HL-60 (cell line): ENCODE results near the gene GNPTAB.
A peak's percentile ranks its signal among the peaks of the same experiment; 100 is the strongest.

Experiments used
- DNase-seq, 2 experiments: peaks; one replicate each; pipeline ENCODE4 v3.0.0-alpha.2; 2010 to 2020; ENCODE audit warnings: low read depth in 1 of 2, low spot score in 1 of 2
- H3K27ac ChIP-seq: fragments of 250-450 bp; sonication (Bioruptor Pico); replicated peaks from 2 replicates; pipeline ENCODE4 v1.5.1; 2020; ENCODE audit warnings: mild to moderate bottlenecking, moderate library complexity
- H3K27me3 ChIP-seq: fragments of 250-450 bp; sonication (Bioruptor Pico); 2 replicates; pipeline ENCODE4 v1.5.1; 2021; ENCODE audit warnings: mild to moderate bottlenecking, moderate library complexity; ENCODE audit not compliant: insufficient read depth, poor library complexity, severe bottlenecking
- H3K4me3 ChIP-seq: replicated peaks from 2 replicates; pipeline ENCODE4 v1.5.1; 2011; ENCODE audit warnings: mild to moderate bottlenecking, control low read depth, low read length; ENCODE audit not compliant: insufficient read depth
- GABPA ChIP-seq: IDR thresholded peaks from 2 replicates; pipeline ENCODE4 v1.6.1; 2012; ENCODE audit warnings: low read depth
- POLR2AphosphoS5 ChIP-seq: IDR thresholded peaks from 2 replicates; pipeline ENCODE4 v1.6.1; 2012; ENCODE audit warnings: low read depth
- SPI1 ChIP-seq: IDR thresholded peaks from 2 replicates; pipeline ENCODE4 v1.6.1; 2012; ENCODE audit warnings: low read depth, mild to moderate bottlenecking, borderline replicate concordance
- TF ChIP-seq, protein P1 (sequence below): IDR thresholded peaks from one replicate; pipeline ENCODE4 v1.5.1; 2011; ENCODE audit warnings: low read length, control low read depth, inconsistent platforms; ENCODE audit not compliant: insufficient read depth
- TF ChIP-seq, protein P2 (sequence below): IDR thresholded peaks from 2 replicates; pipeline ENCODE4 v1.6.1; 2012; ENCODE audit warnings: low read depth; ENCODE audit not compliant: insufficient replicate concordance

The GNPTAB gene

DNA sequence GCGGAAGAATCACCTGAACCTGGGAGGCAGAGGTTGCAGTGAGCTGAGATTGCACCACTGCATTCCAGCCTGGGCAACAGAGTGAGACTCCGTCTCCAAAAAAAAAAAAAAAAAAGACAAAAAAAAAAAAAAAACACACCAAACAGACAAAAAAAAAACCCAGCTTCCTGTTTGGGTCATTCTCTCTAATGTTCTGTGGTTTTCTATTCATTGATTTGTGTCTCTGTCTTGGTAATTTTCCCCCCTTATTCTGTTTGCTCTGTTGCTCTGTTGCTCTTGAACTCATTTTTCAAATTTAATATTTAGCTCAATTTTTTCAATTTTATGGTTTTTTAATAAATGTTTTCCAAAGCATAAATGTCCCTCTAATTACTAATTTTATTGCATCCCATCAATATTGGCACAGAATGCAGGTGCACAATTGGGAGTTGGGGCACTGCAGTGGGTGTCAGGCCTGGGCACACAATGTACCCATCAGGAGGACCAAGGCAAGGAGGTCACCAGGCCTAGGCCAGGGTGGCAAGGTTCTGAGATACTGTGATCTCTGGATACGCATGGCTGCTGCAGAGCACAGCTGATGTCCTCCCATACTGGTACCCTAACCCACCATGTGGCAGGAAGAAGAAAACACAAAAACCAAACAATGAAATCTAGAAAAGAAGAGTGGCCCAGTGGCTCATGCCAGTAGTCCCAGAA lies 8.0 kb upstream of the GNPTAB start:
- Histone ChIP-seq H3K27ac (no peak overlapping the region), H3K27me3 (no peaks in the 10 kb centered on the region), H3K4me3 (no peak overlapping the region)
- no peak for DNase-seq
- TF ChIP-seq, protein P1, sequence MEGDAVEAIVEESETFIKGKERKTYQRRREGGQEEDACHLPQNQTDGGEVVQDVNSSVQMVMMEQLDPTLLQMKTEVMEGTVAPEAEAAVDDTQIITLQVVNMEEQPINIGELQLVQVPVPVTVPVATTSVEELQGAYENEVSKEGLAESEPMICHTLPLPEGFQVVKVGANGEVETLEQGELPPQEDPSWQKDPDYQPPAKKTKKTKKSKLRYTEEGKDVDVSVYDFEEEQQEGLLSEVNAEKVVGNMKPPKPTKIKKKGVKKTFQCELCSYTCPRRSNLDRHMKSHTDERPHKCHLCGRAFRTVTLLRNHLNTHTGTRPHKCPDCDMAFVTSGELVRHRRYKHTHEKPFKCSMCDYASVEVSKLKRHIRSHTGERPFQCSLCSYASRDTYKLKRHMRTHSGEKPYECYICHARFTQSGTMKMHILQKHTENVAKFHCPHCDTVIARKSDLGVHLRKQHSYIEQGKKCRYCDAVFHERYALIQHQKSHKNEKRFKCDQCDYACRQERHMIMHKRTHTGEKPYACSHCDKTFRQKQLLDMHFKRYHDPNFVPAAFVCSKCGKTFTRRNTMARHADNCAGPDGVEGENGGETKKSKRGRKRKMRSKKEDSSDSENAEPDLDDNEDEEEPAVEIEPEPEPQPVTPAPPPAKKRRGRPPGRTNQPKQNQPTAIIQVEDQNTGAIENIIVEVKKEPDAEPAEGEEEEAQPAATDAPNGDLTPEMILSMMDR = no peak
- TF ChIP-seq, protein P2, sequence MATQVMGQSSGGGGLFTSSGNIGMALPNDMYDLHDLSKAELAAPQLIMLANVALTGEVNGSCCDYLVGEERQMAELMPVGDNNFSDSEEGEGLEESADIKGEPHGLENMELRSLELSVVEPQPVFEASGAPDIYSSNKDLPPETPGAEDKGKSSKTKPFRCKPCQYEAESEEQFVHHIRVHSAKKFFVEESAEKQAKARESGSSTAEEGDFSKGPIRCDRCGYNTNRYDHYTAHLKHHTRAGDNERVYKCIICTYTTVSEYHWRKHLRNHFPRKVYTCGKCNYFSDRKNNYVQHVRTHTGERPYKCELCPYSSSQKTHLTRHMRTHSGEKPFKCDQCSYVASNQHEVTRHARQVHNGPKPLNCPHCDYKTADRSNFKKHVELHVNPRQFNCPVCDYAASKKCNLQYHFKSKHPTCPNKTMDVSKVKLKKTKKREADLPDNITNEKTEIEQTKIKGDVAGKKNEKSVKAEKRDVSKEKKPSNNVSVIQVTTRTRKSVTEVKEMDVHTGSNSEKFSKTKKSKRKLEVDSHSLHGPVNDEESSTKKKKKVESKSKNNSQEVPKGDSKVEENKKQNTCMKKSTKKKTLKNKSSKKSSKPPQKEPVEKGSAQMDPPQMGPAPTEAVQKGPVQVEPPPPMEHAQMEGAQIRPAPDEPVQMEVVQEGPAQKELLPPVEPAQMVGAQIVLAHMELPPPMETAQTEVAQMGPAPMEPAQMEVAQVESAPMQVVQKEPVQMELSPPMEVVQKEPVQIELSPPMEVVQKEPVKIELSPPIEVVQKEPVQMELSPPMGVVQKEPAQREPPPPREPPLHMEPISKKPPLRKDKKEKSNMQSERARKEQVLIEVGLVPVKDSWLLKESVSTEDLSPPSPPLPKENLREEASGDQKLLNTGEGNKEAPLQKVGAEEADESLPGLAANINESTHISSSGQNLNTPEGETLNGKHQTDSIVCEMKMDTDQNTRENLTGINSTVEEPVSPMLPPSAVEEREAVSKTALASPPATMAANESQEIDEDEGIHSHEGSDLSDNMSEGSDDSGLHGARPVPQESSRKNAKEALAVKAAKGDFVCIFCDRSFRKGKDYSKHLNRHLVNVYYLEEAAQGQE = no peak

GRCh38 chr12:101832030-101832429 lies 1.3 kb upstream of the GNPTAB start:
- Histone ChIP-seq H3K27me3 (no peaks in the 10 kb centered on the region), H3K27ac (no peak overlapping the region), H3K4me3 (no peak overlapping the region)
- no peak for DNase-seq
- TF ChIP-seq POLR2AphosphoS5 (no peak), SPI1 (no peak), GABPA (no peak)
- TF ChIP-seq, protein P2 = no peak

DNA sequence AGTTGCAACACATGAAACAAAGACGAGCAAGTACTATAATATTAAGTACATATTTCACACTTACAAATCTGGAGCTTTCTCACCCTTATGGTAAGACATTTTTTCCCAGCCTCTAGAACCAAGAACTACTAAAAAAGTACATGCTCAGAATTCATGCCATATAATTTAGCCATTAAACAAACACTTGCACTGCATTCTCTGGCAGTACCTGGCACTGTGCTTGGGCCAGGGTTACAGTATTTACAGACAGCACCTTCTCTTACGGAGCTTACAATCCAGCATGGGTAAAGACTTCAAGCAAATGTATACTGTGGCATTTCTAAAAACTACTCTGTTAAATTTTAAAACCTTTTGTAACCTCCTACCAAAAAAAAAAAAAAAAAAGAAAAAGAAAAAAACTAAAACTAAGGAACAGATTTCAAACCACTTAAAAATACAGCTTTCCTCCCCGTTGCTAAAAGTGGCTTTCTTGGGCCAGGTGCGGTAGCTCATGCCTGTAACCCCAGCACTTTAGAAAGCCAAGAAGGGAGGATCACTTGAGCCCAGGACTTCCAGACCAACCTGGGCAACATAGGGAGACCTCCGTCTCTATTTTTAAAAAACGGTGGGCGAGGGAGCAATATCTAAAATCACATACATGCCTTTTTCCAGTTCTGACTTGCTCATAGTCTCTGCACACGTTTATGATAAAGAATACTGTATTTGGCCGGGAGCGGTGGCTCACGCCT lies 956 bp downstream of the GNPTAB start:
- Histone ChIP-seq H3K27me3 (no peaks in the 10 kb centered on the region), H3K4me3 (peak overlapping the region; percentile 91), H3K27ac (peak overlapping the region; percentile 41)
- TF ChIP-seq POLR2AphosphoS5 = no peak
- TF ChIP-seq, protein P2 = no peak
- TF ChIP-seq GABPA = no peak
- no peak for TF ChIP-seq SPI1
- TF ChIP-seq, protein P1 = no peak
- DNase-seq = no peak
